OCI-LY7 (cell line): ENCODE results near the gene GCH1. TPM values are rescaled to one million over a fixed set of nuclear protein-coding genes. Genes with fewer than 3 reads are reported as not detected.

ENCODE experiments used
- BruUV-seq: library from RNA; stranded (reverse); fragments of 400-500 nt; replicated peaks from 2 replicates; lab custom pipeline; 2021; lab: Mats Ljungman, UMichigan
- CTCF ChIA-PET: fragments of 300-600 bp; sonication (Branson Sonifier 250); formaldehyde crosslinking; loops from one replicate; lab custom pipeline; 2022; ENCODE audit warnings: antibody characterized with exemption; ENCODE audit not compliant: unreplicated experiment; lab: Charles Lee
- POLR2A ChIA-PET: fragments of 300-600 bp; sonication (Branson Sonifier 250); formaldehyde crosslinking; loops from one replicate; lab custom pipeline; 2022; ENCODE audit warnings: antibody characterized with exemption; lab: Charles Lee
- DNase-seq: peaks from one replicate; pipeline ENCODE4 v3.0.0-alpha.2; 2015; ENCODE audit warnings: low spot score
- H2AFZ ChIP-seq: fragments of 200-600 bp; sonication (generic), shearing (Covaris generic); 2 replicates; pipeline ENCODE4 v1.6.1; 2014; ENCODE audit warnings: mild to moderate bottlenecking, antibody characterized with exemption, low read length, moderate library complexity
- H3K27ac ChIP-seq: fragments of 200-600 bp; sonication (generic); 2 replicates; pipeline ENCODE4 v1.5.1; 2014; ENCODE audit warnings: mixed run types, low read depth, mild to moderate bottlenecking, moderate library complexity, low read length, inconsistent platforms; ENCODE audit not compliant: poor library complexity, severe bottlenecking
- H3K36me3 ChIP-seq: fragments of 200-600 bp; sonication (generic); 2 replicates; pipeline ENCODE4 v1.6.1; 2014; ENCODE audit warnings: mild to moderate bottlenecking, antibody characterized with exemption, low read length, moderate library complexity, mixed read lengths; ENCODE audit not compliant: insufficient read depth
- H3K4me1 ChIP-seq: fragments of 200-600 bp; sonication (generic); 2 replicates; pipeline ENCODE4 v1.5.1; 2014; ENCODE audit warnings: mild to moderate bottlenecking, low read length; ENCODE audit not compliant: insufficient read depth, poor library complexity, severe bottlenecking
- H3K4me2 ChIP-seq: fragments of 200-600 bp; sonication (generic); 2 replicates; pipeline ENCODE4 v1.6.1; 2014; ENCODE audit warnings: mild to moderate bottlenecking, low read length
- H3K4me3 ChIP-seq: fragments of 200-600 bp; sonication (generic); 2 replicates; pipeline ENCODE4 v1.5.1; 2014; ENCODE audit warnings: mild to moderate bottlenecking, low read depth, low read length; ENCODE audit not compliant: poor library complexity, severe bottlenecking
- H3K79me2 ChIP-seq: fragments of 200-600 bp; sonication (generic); 2 replicates; pipeline ENCODE4 v1.6.1; 2016; ENCODE audit warnings: low read depth, mild to moderate bottlenecking, low read length, moderate library complexity, mixed read lengths; ENCODE audit not compliant: insufficient read depth
- H3K9me2 ChIP-seq: fragments of 200-600 bp; sonication (generic); 2 replicates; pipeline ENCODE4 v1.6.1; 2016; ENCODE audit warnings: mild to moderate bottlenecking, low read length, mixed read lengths; ENCODE audit not compliant: insufficient read depth
- H3K9me3 ChIP-seq: fragments of 200-600 bp; sonication (generic); 2 replicates; pipeline ENCODE4 v1.6.1; 2014; ENCODE audit warnings: mild to moderate bottlenecking, mixed run types, low read length, mixed read lengths
- H4K20me1 ChIP-seq: fragments of 200-600 bp; sonication (generic); 2 replicates; pipeline ENCODE4 v1.6.1; 2014; ENCODE audit warnings: mild to moderate bottlenecking, antibody characterized with exemption, low read length, moderate library complexity, mixed read lengths; ENCODE audit not compliant: insufficient read depth
- EZH2phosphoT487 ChIP-seq: fragments of 200-600 bp; sonication (generic); IDR thresholded peaks from 2 replicates; pipeline ENCODE4 v1.6.1; 2018; ENCODE audit warnings: low read depth, borderline replicate concordance, mild to moderate bottlenecking, mixed run types, antibody characterized with exemption, low read length, moderate library complexity, mixed read lengths
- intact Hi-C: fragments of 100-400 bp; cut with micrococcal nuclease; formaldehyde crosslinking; loops from one replicate; pipeline ENCODE4 v1.10.0; 2022; ENCODE audit not compliant: unreplicated experiment
- total RNA-seq, 2 experiments: library from RNA; depleted of rRNA in 1 of 2; stranded (reverse); fragments of >200 nt in 1 of 2; shearing (Covaris generic) in 1 of 2; gene quantifications; 2 replicates each; pipeline ENCODE4 v1.2.3, GENCODE V29; 2014 to 2022
- TF ChIP-seq, protein P1 (sequence below): fragments of 200-600 bp; sonication (generic); conservative IDR thresholded peaks from 2 replicates; pipeline ENCODE4 v1.5.1; 2014; ENCODE audit warnings: mild to moderate bottlenecking, antibody characterized with exemption, low read length, moderate library complexity, mixed read lengths

The GCH1 gene
- total RNA-seq, 2 experiments from 2014 or later: 14.7 to 22.5 TPM

DNA sequence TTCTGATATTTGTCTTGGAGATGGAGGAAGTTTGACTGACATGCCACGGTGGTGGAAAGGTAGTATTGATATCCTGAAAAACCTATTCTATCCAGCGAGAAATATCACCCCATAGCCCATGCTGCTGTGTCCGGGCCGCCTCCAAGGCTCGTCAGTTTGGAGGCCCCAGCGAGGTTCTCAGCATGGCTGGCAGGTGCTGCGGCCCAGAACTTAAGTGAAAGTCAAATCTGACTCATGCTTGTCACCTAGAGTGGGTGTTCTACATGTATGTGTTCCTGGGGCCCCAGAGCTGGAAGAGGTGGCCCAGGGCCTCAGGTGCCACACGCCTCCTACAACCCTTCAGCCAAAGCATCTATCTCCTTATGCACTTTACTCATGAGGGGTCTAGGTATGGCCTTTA lies 92.9 kb downstream of the GCH1 start:
- H3K4me2 ChIP-seq: no peak overlapping the region
- no peak for DNase-seq
- ChIA-PET CTCF (no interaction called here), POLR2A (no interaction called here)
- no TSS peak for BruUV-seq
- H2AFZ ChIP-seq: no peak overlapping the region
- no peaks in the 10 kb centered on the region for H3K36me3 ChIP-seq
- H3K27ac ChIP-seq: no peak overlapping the region
- no peaks in the 10 kb centered on the region for H4K20me1 ChIP-seq
- H3K4me3 ChIP-seq: no peak overlapping the region
- no peak for TF ChIP-seq EZH2phosphoT487
- TF ChIP-seq, protein P1, sequence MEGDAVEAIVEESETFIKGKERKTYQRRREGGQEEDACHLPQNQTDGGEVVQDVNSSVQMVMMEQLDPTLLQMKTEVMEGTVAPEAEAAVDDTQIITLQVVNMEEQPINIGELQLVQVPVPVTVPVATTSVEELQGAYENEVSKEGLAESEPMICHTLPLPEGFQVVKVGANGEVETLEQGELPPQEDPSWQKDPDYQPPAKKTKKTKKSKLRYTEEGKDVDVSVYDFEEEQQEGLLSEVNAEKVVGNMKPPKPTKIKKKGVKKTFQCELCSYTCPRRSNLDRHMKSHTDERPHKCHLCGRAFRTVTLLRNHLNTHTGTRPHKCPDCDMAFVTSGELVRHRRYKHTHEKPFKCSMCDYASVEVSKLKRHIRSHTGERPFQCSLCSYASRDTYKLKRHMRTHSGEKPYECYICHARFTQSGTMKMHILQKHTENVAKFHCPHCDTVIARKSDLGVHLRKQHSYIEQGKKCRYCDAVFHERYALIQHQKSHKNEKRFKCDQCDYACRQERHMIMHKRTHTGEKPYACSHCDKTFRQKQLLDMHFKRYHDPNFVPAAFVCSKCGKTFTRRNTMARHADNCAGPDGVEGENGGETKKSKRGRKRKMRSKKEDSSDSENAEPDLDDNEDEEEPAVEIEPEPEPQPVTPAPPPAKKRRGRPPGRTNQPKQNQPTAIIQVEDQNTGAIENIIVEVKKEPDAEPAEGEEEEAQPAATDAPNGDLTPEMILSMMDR: no peak
- H3K9me2 ChIP-seq: no peaks in the 10 kb centered on the region
- intact Hi-C loops: no loop called here
- no peaks in the 10 kb centered on the region for H3K79me2 ChIP-seq
- no peaks in the 10 kb centered on the region for H3K9me3 ChIP-seq
- no peaks in the 10 kb centered on the region for H3K4me1 ChIP-seq

DNA sequence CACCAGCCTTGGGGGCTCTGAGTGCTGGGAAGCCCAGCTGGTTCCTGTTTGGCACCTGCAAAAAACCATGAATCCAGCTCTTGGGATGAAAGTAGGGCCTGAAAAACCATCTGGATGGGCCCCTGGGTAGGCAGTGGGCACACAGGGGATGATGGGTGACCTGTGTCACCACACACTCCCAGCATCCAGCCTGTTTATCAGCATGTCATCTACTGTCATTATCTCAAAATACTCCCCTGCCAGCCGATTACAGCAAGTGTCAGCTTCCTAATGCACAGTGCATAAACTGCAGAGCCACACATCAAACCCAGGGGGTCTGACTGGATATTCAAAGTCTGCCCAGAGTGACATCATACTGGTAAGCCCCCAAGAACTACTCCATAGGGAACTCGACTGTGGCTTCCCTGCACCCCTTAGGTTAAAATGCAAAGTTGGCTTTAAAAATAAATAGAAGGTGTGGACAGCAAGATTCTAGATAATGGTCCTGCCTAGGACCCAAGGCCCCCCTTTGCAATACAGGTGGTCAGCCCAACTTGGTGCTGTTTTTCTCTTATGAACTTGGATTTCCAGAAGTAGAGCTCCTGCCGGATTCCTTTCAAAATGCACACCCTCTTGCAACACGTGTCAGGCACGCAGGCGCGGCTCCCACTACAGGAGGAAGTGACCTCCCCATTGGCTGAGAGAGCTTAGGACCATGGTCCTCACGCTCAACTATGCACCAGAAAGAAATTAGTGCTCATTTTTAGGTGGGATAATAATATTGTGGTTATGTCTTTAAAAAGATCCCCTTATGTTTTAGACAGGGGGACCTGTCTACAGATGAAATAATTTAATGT lies 94.1 kb downstream of the GCH1 start:
- ChIA-PET CTCF (interaction anchor here (0.6 kb wide), 1 partner anchor 162 kb away, joined by 3 read pairs; no protein-coding TSS in a partner anchor), POLR2A (no interaction called here)
- intact Hi-C loops: no loop called here
- no peak overlapping the region for H3K27ac ChIP-seq
- BruUV-seq: no TSS peak
- no peaks in the 10 kb centered on the region for H4K20me1 ChIP-seq
- H2AFZ ChIP-seq: no peak overlapping the region
- H3K4me2 ChIP-seq: no peak overlapping the region
- no peaks in the 10 kb centered on the region for H3K36me3 ChIP-seq
- H3K4me1 ChIP-seq: no peaks in the 10 kb centered on the region
- DNase-seq: no peak
- no peak overlapping the region for H3K4me3 ChIP-seq
- TF ChIP-seq, protein P1: no peak
- TF ChIP-seq EZH2phosphoT487: no peak
- no peaks in the 10 kb centered on the region for H3K9me3 ChIP-seq
- H3K79me2 ChIP-seq: no peaks in the 10 kb centered on the region
- H3K9me2 ChIP-seq: no peaks in the 10 kb centered on the region

DNA sequence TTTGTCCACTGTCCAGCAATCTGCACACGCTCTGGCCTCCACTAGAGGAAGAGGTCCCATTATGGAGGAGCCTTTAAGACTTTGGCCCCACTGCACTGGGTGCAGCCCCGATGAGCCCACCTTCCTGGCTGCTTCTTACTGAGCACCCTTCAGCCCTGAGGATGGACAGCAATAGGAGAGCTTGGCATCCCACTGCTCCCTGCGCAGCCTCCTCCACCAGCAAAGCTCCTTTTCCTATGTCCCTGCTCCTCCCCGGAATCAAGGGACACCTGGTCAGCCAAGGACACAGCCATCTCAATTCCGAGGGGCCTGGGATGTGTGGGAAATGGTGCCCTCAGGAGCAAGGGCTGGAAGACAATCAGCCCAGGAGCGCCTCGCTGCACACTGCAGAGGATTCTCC lies 94.7 kb downstream of the GCH1 start:
- H2AFZ ChIP-seq: no peak overlapping the region
- H3K36me3 ChIP-seq: no peaks in the 10 kb centered on the region
- no peak for DNase-seq
- H3K9me3 ChIP-seq: no peaks in the 10 kb centered on the region
- H4K20me1 ChIP-seq: no peaks in the 10 kb centered on the region
- no peaks in the 10 kb centered on the region for H3K79me2 ChIP-seq
- no peaks in the 10 kb centered on the region for H3K4me1 ChIP-seq
- H3K4me2 ChIP-seq: no peak overlapping the region
- ChIA-PET POLR2A (no interaction called here), CTCF (no interaction called here)
- BruUV-seq: no TSS peak
- H3K4me3 ChIP-seq: no peak overlapping the region
- no peak for TF ChIP-seq EZH2phosphoT487
- TF ChIP-seq, protein P1: no peak
- no peak overlapping the region for H3K27ac ChIP-seq
- intact Hi-C loops: no loop called here
- no peaks in the 10 kb centered on the region for H3K9me2 ChIP-seq
